Type B pancreatic cell (in vitro differentiated cells): ENCODE measurements around the gene LCN10. TPM values are rescaled to one million over a fixed set of nuclear protein-coding genes. Genes with fewer than 3 reads are reported as not detected.

Experiments
- DNase-seq: peaks from one replicate; pipeline ENCODE4 v3.0.0; 2021; ENCODE audit warnings: mixed read lengths; ENCODE audit not compliant: unreplicated experiment; ENCODE audit errors: extremely low spot score
- H3K27ac Mint-ChIP-seq: 2 replicates; pipeline ENCODE4 v1.8.0; 2021; ENCODE audit warnings: mild to moderate bottlenecking, mixed read lengths
- H3K27me3 Mint-ChIP-seq: 2 replicates; pipeline ENCODE4 v1.8.0; 2021; ENCODE audit warnings: mixed read lengths
- H3K36me3 Mint-ChIP-seq: 2 replicates; pipeline ENCODE4 v1.8.0; 2021; ENCODE audit warnings: mixed read lengths
- H3K4me1 Mint-ChIP-seq: one replicate; pipeline ENCODE4 v1.8.0; 2021; ENCODE audit warnings: mixed read lengths; ENCODE audit not compliant: unreplicated experiment
- H3K4me3 Mint-ChIP-seq: 2 replicates; pipeline ENCODE4 v1.8.0; 2021; ENCODE audit warnings: mild to moderate bottlenecking, mixed read lengths
- H3K9me3 Mint-ChIP-seq: 2 replicates; pipeline ENCODE4 v1.8.0; 2021; ENCODE audit warnings: mixed read lengths
- CTCF ChIP-seq: fragments of 200-600 bp; sonication (generic); conservative IDR thresholded peaks from 2 replicates; pipeline ENCODE4 v1.5.0; 2021; ENCODE audit warnings: antibody characterized with exemption, mild to moderate bottlenecking
- total RNA-seq: library from RNA; stranded (reverse); gene quantifications from 2 replicates; pipeline ENCODE4 v1.2.1, GENCODE V29; 2021; ENCODE audit warnings: low replicate concordance

The LCN10 gene
- total RNA-seq, 1 donor from 2014 or later: not detected

GRCh38 chr9:136697821-136698526 lies 44.8 kb downstream of the LCN10 start:
- peak overlapping the region; percentile 56 for H3K27ac Mint-ChIP-seq
- no peaks in the 10 kb centered on the region for H3K36me3 Mint-ChIP-seq
- H3K4me3 Mint-ChIP-seq: peak overlapping the region; percentile 72
- peaks cover 10% of the 10 kb centered on the region for H3K4me1 Mint-ChIP-seq
- H3K9me3 Mint-ChIP-seq: no peaks in the 10 kb centered on the region
- no peaks in the 10 kb centered on the region for H3K27me3 Mint-ChIP-seq
- DNase-seq: no peak
- TF ChIP-seq CTCF: no peak

GRCh38 chr9:136697146-136697820 lies 45.5 kb downstream of the LCN10 start:
- TF ChIP-seq CTCF: no peak
- no peak for DNase-seq
- no peaks in the 10 kb centered on the region for H3K9me3 Mint-ChIP-seq
- H3K4me3 Mint-ChIP-seq: peak overlapping the region; percentile 72
- no peaks in the 10 kb centered on the region for H3K36me3 Mint-ChIP-seq
- H3K27ac Mint-ChIP-seq: peak overlapping the region; percentile 56
- no peaks in the 10 kb centered on the region for H3K27me3 Mint-ChIP-seq
- peaks cover 12% of the 10 kb centered on the region for H3K4me1 Mint-ChIP-seq

- DNase-seq: no peak
- Mint-ChIP-seq H3K27me3 (no peaks in the 10 kb centered on the region), H3K4me1 (peaks cover 12% of the 10 kb centered on the region), H3K27ac (no peak overlapping the region), H3K4me3 (no peak overlapping the region), H3K36me3 (no peaks in the 10 kb centered on the region), H3K9me3 (no peaks in the 10 kb centered on the region)
- no peak for TF ChIP-seq CTCF
These were observed 46.2 kb downstream of the LCN10 start for GRCh38 chr9:136696502-136696901.

GRCh38 chr9:136695955-136696354 lies 46.8 kb downstream of the LCN10 start:
- H3K27me3 Mint-ChIP-seq: no peaks in the 10 kb centered on the region
- H3K27ac Mint-ChIP-seq: peak overlapping the region; percentile 41
- peaks cover 12% of the 10 kb centered on the region for H3K4me1 Mint-ChIP-seq
- DNase-seq: no peak
- no peaks in the 10 kb centered on the region for H3K9me3 Mint-ChIP-seq
- TF ChIP-seq CTCF: no peak
- no peaks in the 10 kb centered on the region for H3K36me3 Mint-ChIP-seq
- no peak overlapping the region for H3K4me3 Mint-ChIP-seq

- Mint-ChIP-seq H3K27ac (peak overlapping the region; percentile 46), H3K4me1 (peaks cover 12% of the 10 kb centered on the region), H3K4me3 (no peak overlapping the region), H3K27me3 (no peaks in the 10 kb centered on the region), H3K9me3 (no peaks in the 10 kb centered on the region), H3K36me3 (no peaks in the 10 kb centered on the region)
- no peak for TF ChIP-seq CTCF
- DNase-seq: no peak
These were observed 47.3 kb downstream of the LCN10 start for GRCh38 chr9:136695435-136695895.
